22Rv1 (cell line): ENCODE measurements around the gene PRLH.

Source experiments
- H3K27ac ChIP-seq: fragments of 450-650 bp; 2 replicates; pipeline ENCODE4 v1.5.1; 2017
- ZFX ChIP-seq: fragments of 450-650 bp; IDR thresholded peaks from 2 replicates; pipeline ENCODE4 v1.6.1; 2017; ENCODE audit warnings: antibody characterized with exemption, borderline replicate concordance
- TF ChIP-seq, protein P1 (sequence below): fragments of 450-650 bp; IDR thresholded peaks from 2 replicates; pipeline ENCODE4 v1.5.1; 2017; ENCODE audit warnings: mild to moderate bottlenecking

The PRLH gene

DNA sequence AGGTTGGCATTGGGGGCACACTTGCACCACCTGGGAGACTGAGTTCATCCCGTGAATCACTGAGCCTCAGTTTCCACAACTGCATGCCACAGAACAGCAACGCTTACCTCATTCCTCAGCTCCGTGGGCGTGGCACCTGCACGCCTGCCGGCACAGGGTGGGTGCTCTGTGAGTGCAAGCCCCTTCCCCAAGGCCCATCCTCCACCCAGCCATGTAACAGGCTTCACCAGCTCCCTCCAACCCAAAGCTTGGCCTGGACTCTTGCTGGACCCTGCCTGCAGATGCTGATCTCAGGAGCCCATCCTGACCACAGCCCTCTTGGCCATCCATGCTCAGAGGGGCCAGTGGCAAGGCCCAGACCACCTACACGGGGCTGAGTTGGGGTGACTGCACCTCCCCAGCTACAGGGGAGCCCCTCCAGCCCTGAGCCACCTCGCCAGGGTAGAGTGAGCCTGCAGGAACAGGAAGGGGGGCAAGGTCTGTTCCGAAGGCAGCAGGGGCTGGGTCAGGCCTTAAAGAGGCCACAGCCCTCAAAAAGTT lies 1.8 kb downstream of the PRLH start:
- H3K27ac ChIP-seq: no peak overlapping the region
- TF ChIP-seq, protein P1, sequence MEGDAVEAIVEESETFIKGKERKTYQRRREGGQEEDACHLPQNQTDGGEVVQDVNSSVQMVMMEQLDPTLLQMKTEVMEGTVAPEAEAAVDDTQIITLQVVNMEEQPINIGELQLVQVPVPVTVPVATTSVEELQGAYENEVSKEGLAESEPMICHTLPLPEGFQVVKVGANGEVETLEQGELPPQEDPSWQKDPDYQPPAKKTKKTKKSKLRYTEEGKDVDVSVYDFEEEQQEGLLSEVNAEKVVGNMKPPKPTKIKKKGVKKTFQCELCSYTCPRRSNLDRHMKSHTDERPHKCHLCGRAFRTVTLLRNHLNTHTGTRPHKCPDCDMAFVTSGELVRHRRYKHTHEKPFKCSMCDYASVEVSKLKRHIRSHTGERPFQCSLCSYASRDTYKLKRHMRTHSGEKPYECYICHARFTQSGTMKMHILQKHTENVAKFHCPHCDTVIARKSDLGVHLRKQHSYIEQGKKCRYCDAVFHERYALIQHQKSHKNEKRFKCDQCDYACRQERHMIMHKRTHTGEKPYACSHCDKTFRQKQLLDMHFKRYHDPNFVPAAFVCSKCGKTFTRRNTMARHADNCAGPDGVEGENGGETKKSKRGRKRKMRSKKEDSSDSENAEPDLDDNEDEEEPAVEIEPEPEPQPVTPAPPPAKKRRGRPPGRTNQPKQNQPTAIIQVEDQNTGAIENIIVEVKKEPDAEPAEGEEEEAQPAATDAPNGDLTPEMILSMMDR: no peak
- no peak for TF ChIP-seq ZFX

DNA sequence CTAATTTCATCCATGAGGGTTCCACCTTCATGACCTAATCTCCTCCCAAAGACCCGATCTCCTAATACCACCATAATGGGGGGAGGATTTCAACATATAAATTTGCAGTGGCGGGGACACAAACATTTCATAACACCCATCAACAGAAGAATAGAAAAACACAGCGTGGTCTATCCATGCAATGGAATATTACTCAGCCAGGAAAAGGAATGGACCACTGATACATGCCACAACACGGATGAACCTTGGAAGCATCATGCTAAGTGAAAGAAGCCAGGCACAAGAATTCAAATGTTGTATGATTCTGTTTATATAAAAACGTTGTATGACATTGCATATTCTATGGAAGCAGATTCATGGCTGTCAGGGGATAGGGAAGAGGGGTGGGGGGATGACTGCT lies 2.7 kb downstream of the PRLH start:
- no peak for TF ChIP-seq ZFX
- TF ChIP-seq, protein P1: no peak
- no peak overlapping the region for H3K27ac ChIP-seq

DNA sequence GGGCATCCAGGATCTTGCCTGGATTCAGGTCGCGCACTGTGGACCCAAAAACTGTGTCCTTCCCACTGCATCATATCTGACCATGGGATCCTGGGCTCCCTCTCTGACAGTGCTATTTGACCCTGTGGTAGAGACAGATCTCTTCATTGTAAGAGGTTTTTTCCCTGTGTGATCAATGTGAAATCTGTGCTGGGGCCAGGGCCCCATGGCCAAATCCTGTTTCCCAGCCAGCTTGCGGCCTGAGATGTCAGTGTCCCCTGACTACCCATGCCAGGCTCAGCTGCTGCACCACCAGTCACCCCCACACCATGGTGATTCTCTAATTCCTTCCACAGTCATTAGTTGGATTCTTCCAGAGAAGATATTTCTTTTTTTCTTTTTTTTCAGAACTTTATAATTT lies 3.5 kb downstream of the PRLH start:
- TF ChIP-seq, protein P1: no peak
- TF ChIP-seq ZFX: no peak
- no peak overlapping the region for H3K27ac ChIP-seq

DNA sequence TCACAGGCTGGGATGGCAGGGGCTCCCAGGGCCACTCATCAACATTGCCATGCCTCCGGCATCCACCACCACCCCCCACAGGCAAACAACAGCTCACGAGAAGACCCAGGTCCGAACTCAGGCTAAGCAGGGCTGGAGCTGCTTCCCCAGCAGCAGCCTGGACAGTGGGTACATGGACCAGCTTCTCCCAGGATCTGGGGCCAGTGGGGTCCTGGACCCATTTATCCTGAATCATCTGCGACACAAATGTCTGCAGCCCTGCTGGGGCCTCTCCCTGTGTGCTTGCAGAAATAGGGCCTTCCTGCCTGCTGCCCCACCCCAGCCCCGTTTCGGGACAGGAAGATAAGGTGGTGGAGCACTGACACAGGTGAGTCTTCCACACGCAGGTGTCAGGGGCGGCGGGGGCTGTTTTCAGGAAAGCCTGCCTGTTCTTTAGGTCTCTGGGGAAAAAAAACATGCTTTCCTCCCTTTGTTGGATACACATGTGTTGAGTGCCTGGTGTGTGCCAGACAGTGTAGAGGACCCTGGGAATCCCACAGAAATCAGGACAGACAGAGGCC lies 4.5 kb downstream of the PRLH start:
- no peak overlapping the region for H3K27ac ChIP-seq
- TF ChIP-seq, protein P1: no peak
- TF ChIP-seq ZFX: no peak

DNA sequence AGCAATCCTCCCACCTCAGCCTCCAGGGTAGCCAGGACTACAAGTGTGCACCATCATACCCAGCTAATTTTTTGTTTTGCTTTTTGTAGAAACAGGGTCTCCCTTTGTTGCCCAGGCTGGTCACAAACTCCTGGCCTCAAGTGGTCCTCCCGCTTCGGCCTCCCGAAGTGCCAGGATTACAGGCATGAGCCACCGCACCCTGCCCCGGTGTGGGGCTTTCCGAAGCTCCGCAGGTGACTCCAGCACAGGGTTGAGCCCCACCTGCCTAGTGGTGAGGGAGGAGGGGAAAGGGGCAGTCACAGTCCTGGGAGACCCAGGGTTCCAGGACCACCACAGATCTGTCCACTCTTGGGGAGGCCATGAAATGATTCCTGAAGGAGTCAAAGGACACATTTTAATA lies 5.2 kb downstream of the PRLH start:
- no peak overlapping the region for H3K27ac ChIP-seq
- TF ChIP-seq, protein P1: no peak
- TF ChIP-seq ZFX: no peak

DNA sequence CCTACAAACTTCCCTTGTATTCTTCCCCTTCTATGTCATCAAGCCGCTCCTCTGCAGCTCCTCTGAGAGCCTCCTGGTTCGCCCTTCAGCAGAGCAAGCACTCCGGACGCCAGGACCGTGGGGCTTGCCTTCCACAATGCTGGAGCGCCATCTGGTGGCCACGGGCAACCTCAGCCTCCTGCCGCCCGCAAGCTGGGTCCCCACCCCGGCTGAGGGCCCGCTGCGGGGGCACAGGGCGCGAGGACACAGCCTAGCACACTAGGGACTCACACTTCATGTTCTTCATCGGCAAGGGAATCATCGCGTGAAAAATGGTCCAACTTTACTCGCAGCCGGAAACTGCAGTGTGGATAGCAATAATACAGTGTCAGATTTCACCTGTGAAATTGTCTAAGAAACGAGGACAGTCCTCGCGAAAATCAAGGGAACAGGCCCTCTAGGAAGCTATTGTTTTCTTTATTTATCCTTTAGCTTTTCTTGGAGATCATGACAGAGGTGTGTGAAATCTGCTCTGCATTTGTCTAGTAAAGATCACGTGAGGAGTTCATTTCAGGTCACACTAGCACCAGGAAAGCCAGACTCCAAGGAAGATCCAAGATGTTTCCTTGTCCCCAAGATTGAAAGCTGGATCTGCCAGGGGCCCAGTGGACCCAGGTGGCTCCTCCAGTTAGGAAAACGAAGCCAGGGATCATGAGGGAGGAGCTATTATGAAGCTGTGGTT lies 5.8 kb downstream of the PRLH start:
- TF ChIP-seq, protein P1: peak; percentile 96
- TF ChIP-seq ZFX: no peak
- H3K27ac ChIP-seq: peak overlapping the region; percentile 53

DNA sequence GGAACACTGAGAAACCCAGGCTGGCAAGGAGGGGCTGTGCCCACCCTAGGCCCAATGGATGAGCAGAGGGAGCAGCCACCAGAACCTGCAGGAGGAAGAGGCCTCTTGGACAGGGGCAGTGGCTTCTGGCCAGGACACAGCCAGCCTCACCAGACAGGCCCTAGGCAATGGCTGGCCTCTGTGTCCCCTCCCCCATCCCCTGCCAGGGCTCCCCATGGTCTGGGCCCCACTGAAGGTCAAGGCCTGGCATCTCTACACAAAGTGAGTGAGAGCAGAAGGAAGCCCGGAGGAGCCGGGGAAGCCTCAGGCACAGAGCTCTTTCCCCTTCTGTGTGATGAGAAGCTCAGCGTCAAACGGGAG lies 6.3 kb downstream of the PRLH start:
- TF ChIP-seq, protein P1: no peak
- no peak for TF ChIP-seq ZFX
- peak overlapping the region; percentile 53 for H3K27ac ChIP-seq
